ENCODE results near the gene CTDNEP1. TPM values are rescaled to one million over a fixed set of nuclear protein-coding genes. Genes with fewer than 3 reads are reported as not detected.
"Not testable (repeated sequence)": the region's sequence is repeated elsewhere in the genome, so short reads cannot be mapped to it uniquely, and the experiment has no call there.

Gene CTDNEP1
- total and polyA plus RNA-seq, 10 donors = 69.3 to 133 (median 98.0) TPM

DNA sequence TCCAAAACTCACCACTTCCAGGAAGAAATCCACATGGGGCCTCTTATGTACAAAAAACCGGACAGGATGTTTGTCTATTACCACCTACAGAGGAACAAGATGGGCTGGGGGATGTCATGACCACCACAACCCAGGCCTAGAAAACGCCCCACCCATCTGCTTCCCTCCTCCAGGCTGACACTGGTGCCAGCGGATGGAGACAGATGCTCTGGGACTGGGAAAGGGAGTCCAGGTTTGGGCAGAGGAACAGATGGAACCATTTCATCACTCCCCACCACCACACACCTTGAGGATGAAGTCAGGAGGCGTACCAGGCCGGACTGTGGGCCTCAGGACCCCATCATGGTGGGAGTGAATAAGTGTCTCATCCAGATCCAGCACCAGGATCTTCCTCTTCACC is 4.8 kb downstream of the CTDNEP1 start:
- Histone ChIP-seq H3K27ac (no peak overlapping the region), H3K4me1 (peaks cover 27 to 66% (median 48%) of the 10 kb centered on the region in 6 donors), H3K4me3 (no peak overlapping the region), H3K27me3 (replicated peaks in 1 of 7) (no peaks in the 10 kb centered on the region), H3K36me3 (peaks cover 0 to 54% (median 36%) of the 10 kb centered on the region in 6 donors), H3K9me3 (no peaks in the 10 kb centered on the region)
- intact Hi-C loops (cut with DNase I; ENCODE audit: low total_unique reads) = no loop called here
- no peak for DNase-seq
- TF ChIP-seq POLR2AphosphoS5 (IDR thresholded peaks at IDR 0.05) = no peak
- no peak for TF ChIP-seq POLR2A (IDR thresholded peaks at IDR 0.05)
- TF ChIP-seq, protein P1, sequence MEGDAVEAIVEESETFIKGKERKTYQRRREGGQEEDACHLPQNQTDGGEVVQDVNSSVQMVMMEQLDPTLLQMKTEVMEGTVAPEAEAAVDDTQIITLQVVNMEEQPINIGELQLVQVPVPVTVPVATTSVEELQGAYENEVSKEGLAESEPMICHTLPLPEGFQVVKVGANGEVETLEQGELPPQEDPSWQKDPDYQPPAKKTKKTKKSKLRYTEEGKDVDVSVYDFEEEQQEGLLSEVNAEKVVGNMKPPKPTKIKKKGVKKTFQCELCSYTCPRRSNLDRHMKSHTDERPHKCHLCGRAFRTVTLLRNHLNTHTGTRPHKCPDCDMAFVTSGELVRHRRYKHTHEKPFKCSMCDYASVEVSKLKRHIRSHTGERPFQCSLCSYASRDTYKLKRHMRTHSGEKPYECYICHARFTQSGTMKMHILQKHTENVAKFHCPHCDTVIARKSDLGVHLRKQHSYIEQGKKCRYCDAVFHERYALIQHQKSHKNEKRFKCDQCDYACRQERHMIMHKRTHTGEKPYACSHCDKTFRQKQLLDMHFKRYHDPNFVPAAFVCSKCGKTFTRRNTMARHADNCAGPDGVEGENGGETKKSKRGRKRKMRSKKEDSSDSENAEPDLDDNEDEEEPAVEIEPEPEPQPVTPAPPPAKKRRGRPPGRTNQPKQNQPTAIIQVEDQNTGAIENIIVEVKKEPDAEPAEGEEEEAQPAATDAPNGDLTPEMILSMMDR (IDR thresholded peaks at IDR 0.05 in 8 of 11, conservative IDR thresholded peaks at IDR 0.05 in 3 of 11) = no peak
- 91 to 95% (median 94%) methylated on average over 5 of the region's 5 CpGs for WGBS, 5 donors

DNA sequence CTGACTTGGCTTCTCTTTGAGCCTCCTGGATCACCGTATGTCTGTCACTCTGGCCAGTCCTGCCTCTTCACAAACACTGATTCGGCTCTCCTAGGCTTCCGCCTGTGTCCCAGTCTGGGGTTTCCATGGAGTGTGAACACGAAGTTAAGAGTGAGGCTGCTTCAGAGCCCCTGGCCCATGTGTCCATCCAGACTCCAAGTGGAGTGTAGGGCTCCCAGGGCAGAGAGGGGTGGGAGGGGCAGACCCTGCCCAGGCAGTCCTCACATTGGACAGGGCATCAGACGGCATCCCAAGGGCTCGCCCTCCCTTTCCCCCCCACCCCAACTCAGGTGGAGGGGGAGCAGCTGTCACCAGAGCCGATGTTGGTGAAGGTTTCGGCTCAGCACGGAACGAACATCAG is 7.7 kb downstream of the CTDNEP1 start:
- TF ChIP-seq POLR2AphosphoS5 (IDR thresholded peaks at IDR 0.05) = peak in 2 of 3 donors; percentile 19 to 26
- H3K9me3 ChIP-seq; DNase-seq; H3K27me3 ChIP-seq (replicated peaks in 1 of 7); intact Hi-C loops (cut with DNase I; ENCODE audit: low total_unique reads): not testable (repeated sequence)
- Histone ChIP-seq H3K27ac (peak overlapping the region in 7 of 8 donors; percentile 96 to 99 (median 99)), H3K4me3 (peak overlapping the region in 2 of 8 donors; percentile 98 to 99), H3K4me1 (peaks cover 28 to 64% (median 49%) of the 10 kb centered on the region in 6 donors), H3K36me3 (peaks cover 0 to 62% (median 45%) of the 10 kb centered on the region in 6 donors)
- WGBS, 5 donors = 83 to 92% (median 88%) methylated on average over 9 to 10 of the region's 10 CpGs

DNA sequence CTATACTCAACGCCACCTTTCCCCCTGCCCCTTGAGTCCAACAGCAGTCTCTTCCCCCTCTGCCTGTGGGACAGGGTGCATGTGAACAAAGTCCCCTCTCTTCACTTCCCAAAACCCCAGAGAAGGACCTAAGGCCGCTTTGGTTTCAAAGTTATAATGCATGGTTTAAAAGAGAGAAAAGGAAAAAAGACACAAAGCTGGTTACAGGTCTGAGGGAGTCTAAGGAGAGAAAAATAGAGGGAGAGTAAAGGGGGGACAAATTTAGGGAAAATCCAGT is 8.1 kb downstream of the CTDNEP1 start:
- Histone ChIP-seq H3K27me3 (replicated peaks in 1 of 7) (no peaks in the 10 kb centered on the region), H3K4me3 (peak overlapping the region; percentile 69 to 99 (median 94)), H3K36me3 (peaks cover 0 to 62% (median 45%) of the 10 kb centered on the region in 6 donors), H3K9me3 (no peaks in the 10 kb centered on the region), H3K27ac (peak overlapping the region; percentile 85 to 99 (median 98)), H3K4me1 (peaks cover 25 to 60% (median 44%) of the 10 kb centered on the region in 6 donors)
- DNase-seq = no peak
- no peak for TF ChIP-seq POLR2A (IDR thresholded peaks at IDR 0.05)
- TF ChIP-seq POLR2AphosphoS5 (IDR thresholded peaks at IDR 0.05) = no peak
- TF ChIP-seq, protein P1 (IDR thresholded peaks at IDR 0.05 in 8 of 11, conservative IDR thresholded peaks at IDR 0.05 in 3 of 11) = no peak
- WGBS, 5 donors = 43 to 63% (median 52%) methylated on average over 2 of the region's 2 CpGs
- intact Hi-C loops (cut with DNase I; ENCODE audit: low total_unique reads) = no loop called here

DNA sequence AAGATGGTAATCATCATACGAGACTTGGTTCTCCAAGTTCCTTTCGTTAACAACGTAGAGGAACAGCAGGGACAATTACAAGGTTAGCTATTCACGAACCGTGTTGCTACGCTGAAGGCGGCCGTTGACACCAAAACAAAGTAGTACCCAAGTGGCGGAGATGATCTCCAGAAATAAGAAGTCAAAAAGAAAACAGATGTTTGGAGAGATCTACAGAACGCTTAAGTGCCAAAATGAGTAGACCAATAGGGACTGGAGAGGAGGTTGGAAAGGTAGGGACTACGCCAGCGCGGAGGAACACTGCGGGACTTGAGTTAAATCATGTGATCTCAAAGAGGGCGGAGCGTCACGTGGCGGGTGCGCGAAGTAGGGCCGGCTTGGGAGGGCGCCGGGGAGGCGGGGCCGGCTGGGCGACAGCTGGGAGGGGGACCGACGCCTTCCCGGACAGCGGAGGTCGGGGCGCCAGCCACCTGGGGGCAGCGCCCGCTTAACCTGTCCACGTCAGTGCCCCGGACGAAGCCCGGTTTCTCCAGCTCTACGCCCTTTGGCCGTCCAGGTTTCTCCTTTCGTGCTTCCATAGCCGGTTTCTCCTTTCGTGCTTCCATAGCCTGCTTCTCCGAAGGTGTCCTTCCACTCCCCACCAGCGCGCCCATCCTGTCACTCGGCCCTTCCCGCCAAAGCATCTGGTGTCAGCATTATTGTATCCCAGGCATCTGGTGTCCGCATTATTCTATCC is 8.6 kb downstream of the CTDNEP1 start:
- Histone ChIP-seq H3K4me1 (peaks cover 25 to 55% (median 40%) of the 10 kb centered on the region in 6 donors), H3K27ac (peak overlapping the region; percentile 85 to 99 (median 98)), H3K4me3 (peak overlapping the region; percentile 69 to 99 (median 94)), H3K9me3 (no peaks in the 10 kb centered on the region), H3K36me3 (peaks cover 0 to 61% (median 45%) of the 10 kb centered on the region in 6 donors), H3K27me3 (replicated peaks in 1 of 7) (no peaks in the 10 kb centered on the region)
- peak in 2 of 3 donors; percentile 15 to 81 for TF ChIP-seq POLR2A (IDR thresholded peaks at IDR 0.05)
- TF ChIP-seq, protein P1 (IDR thresholded peaks at IDR 0.05 in 8 of 11, conservative IDR thresholded peaks at IDR 0.05 in 3 of 11) = peak in 3 of 11 experiments; percentile 11 to 36 (median 27)
- peak; percentile 96 for TF ChIP-seq POLR2AphosphoS5 (IDR thresholded peaks at IDR 0.05)
- 1 to 3% (median 2%) methylated on average over 43 to 49 of the region's 49 CpGs for WGBS, 5 donors
- intact Hi-C loops (cut with DNase I; ENCODE audit: low total_unique reads) = no loop called here
- DNase-seq = peak; percentile 97

Measured in spleen (tissue), 11 donors.